Endothelial cell of umbilical vein (primary cell): Measurements from ENCODE around the gene TMEM43. TPM values are rescaled to one million over a fixed set of nuclear protein-coding genes. Genes with fewer than 3 reads are reported as not detected.

Experiments used
- BruUV-seq: library from RNA; stranded (reverse); fragments of 400-500 nt; replicated peaks from 2 replicates; lab custom pipeline; 2021; lab: Mats Ljungman, UMichigan
- CTCF ChIA-PET: fragments of 300-600, 350-600 bp; sonication (Branson Sonifier 250); formaldehyde crosslinking; loops from one replicate; lab custom pipeline; 2021; ENCODE audit warnings: antibody characterized with exemption, inconsistent platforms; lab: Charles Lee
- POLR2A ChIA-PET: fragments of 300-600, 350-600 bp; sonication (Branson Sonifier 250); formaldehyde crosslinking; loops from one replicate; lab custom pipeline; 2021; ENCODE audit warnings: antibody characterized with exemption, inconsistent platforms; lab: Charles Lee
- DNase-seq: peaks from one replicate; pipeline ENCODE4 v3.0.0-alpha.2; 2011; ENCODE audit warnings: low read depth, low spot score
- FAIRE-seq: peaks from 2 replicates; lab custom pipeline; 2011; peaks lifted over from hg19 to GRCh38; lab: Jason Lieb, UNC
- H2AFZ ChIP-seq: 2 replicates; pipeline ENCODE4 v1.6.0; 2012; ENCODE audit warnings: low read depth, low read length, control low read depth, inconsistent platforms
- H3K27ac ChIP-seq: 2 replicates; pipeline ENCODE4 v1.5.1; 2011; ENCODE audit warnings: low read depth, mild to moderate bottlenecking, control low read depth, low read length, moderate library complexity; ENCODE audit not compliant: insufficient read depth
- H3K27me3 ChIP-seq, 2 experiments: 2 replicates each; pipeline versions ENCODE4 v1.6.0 to v1.6.1; 2011; ENCODE audit warnings: low read length in 2 of 2, mixed read lengths in 1 of 2; ENCODE audit not compliant: control insufficient read depth in 2 of 2, insufficient read depth in 2 of 2
- H3K36me3 ChIP-seq, 2 experiments: 2 replicates in 1 of 2; 3 replicates in 1 of 2; pipeline ENCODE4 v1.5.1; 2011; ENCODE audit warnings: low read length in 2 of 2, mild to moderate bottlenecking in 1 of 2, moderate library complexity in 1 of 2; ENCODE audit not compliant: control insufficient read depth in 2 of 2, insufficient read depth in 2 of 2; ENCODE audit errors: extremely low read depth in 1 of 2
- H3K4me1 ChIP-seq: 3 replicates; pipeline ENCODE4 v1.5.1; 2011; ENCODE audit warnings: mild to moderate bottlenecking, low read length; ENCODE audit not compliant: control insufficient read depth, insufficient read depth; ENCODE audit errors: extremely low read depth
- H3K4me2 ChIP-seq: 2 replicates; pipeline ENCODE4 v1.6.1; 2011; ENCODE audit warnings: low read length, control low read depth, mixed read lengths; ENCODE audit not compliant: insufficient read depth
- H3K4me3 ChIP-seq, 3 experiments: fragments of 200-600 bp in 1 of 3; sonication (generic), shearing (Covaris generic) in 1 of 3; replicated peaks in 1 of 3; 2 replicates each; pipeline ENCODE4 v1.5.1; 2011 to 2016; ENCODE audit warnings: control low read depth in 3 of 3, low read length in 3 of 3, mild to moderate bottlenecking in 2 of 3, inconsistent platforms in 1 of 3, low read depth in 1 of 3, moderate library complexity in 1 of 3; ENCODE audit not compliant: insufficient read depth in 1 of 3
- H3K79me2 ChIP-seq: 2 replicates; pipeline ENCODE4 v1.6.0; 2012; ENCODE audit warnings: low read length, inconsistent platforms; ENCODE audit not compliant: control insufficient read depth, insufficient read depth
- H3K9ac ChIP-seq: replicated peaks from 2 replicates; pipeline ENCODE3; 2011; ENCODE audit warnings: low read length, control low read depth; ENCODE audit not compliant: insufficient read depth; ENCODE audit errors: extremely low read depth
- H3K9me1 ChIP-seq: replicated peaks from 3 replicates; pipeline ENCODE4 v1.6.0; 2011; ENCODE audit warnings: mild to moderate bottlenecking, low read length; ENCODE audit not compliant: control insufficient read depth, insufficient read depth; ENCODE audit errors: extremely low read depth
- H3K9me3 ChIP-seq: replicated peaks from 2 replicates; pipeline ENCODE4 v1.5.1; 2012; ENCODE audit warnings: low read length, inconsistent platforms; ENCODE audit not compliant: control insufficient read depth, insufficient read depth
- H4K20me1 ChIP-seq: replicated peaks from 2 replicates; pipeline ENCODE3; 2011; ENCODE audit warnings: mild to moderate bottlenecking, low read length; ENCODE audit not compliant: control insufficient read depth, insufficient read depth; ENCODE audit errors: extremely low read depth
- EZH2 ChIP-seq: IDR thresholded peaks from 2 replicates; pipeline ENCODE4 v1.6.1; 2012; ENCODE audit warnings: borderline replicate concordance, low read depth, mild to moderate bottlenecking, moderate library complexity, low read length, inconsistent platforms; ENCODE audit not compliant: severe bottlenecking
- FOS ChIP-seq: IDR thresholded peaks from 2 replicates; pipeline ENCODE4 v1.6.1; 2011; ENCODE audit warnings: mild to moderate bottlenecking, low read length, moderate library complexity, borderline replicate concordance; ENCODE audit not compliant: insufficient read depth
- GATA2 ChIP-seq: IDR thresholded peaks from 2 replicates; pipeline ENCODE4 v1.7.0; 2011; ENCODE audit warnings: low read depth, mild to moderate bottlenecking, moderate library complexity, mixed read lengths, low read length; ENCODE audit not compliant: insufficient read length, insufficient read depth
- JUN ChIP-seq: IDR thresholded peaks from 2 replicates; pipeline ENCODE4 v1.6.1; 2011; ENCODE audit warnings: borderline replicate concordance, low read depth; ENCODE audit not compliant: insufficient read length, insufficient read depth
- MYC ChIP-seq: IDR thresholded peaks from one replicate; pipeline ENCODE4 v1.6.1; 2011; ENCODE audit warnings: mild to moderate bottlenecking, low read depth, low read length
- POLR2A ChIP-seq: IDR thresholded peaks from 2 replicates; pipeline ENCODE4 v1.6.1; 2012; ENCODE audit warnings: low read depth, mild to moderate bottlenecking, control low read depth, low read length
- POLR2AphosphoS5 ChIP-seq: IDR thresholded peaks from 2 replicates; pipeline ENCODE4 v1.6.1; 2012; ENCODE audit warnings: low read depth, mild to moderate bottlenecking, control low read depth, low read length, moderate library complexity; ENCODE audit not compliant: insufficient read depth
- dilution Hi-C: fragments of 300-500 bp; cut with MboI; formaldehyde crosslinking; loops from one replicate; pipeline ENCODE4 v1.15.0; 2019; ENCODE audit warnings: low sequenced_read_pairs; ENCODE audit not compliant: extremely low pct_ligation_motif_present
- intact Hi-C: fragments of 100-400 bp; cut with micrococcal nuclease; formaldehyde crosslinking; loops from one replicate; pipeline ENCODE4 v1.10.0; 2022
- polyA plus RNA-seq, 4 experiments: library from polyadenylated mRNA; depleted of rRNA in 3 of 4; stranded (reverse) in 3 of 4; unstranded in 1 of 4; fragments of >200 nt; gene quantifications; 2 replicates each; pipeline versions ENCODE4 v1.2.1 to v1.2.3, GENCODE V29; 2011 to 2012; ENCODE audit warnings: missing spikeins in 1 of 4
- total RNA-seq: library from RNA; stranded (reverse); gene quantifications from 2 replicates; pipeline ENCODE4 v1.2.3, GENCODE V29; 2021
- TF ChIP-seq, protein P1 (sequence below), 2 donors: IDR thresholded peaks; 1 replicate in 1 of 2; 2 replicates in 1 of 2; pipeline ENCODE4 v1.5.1; 2011; ENCODE audit warnings: low read length in 2 of 2, mild to moderate bottlenecking in 2 of 2, moderate library complexity in 2 of 2, control low read depth in 1 of 2, inconsistent platforms in 1 of 2, low read depth in 1 of 2; ENCODE audit not compliant: insufficient read depth in 1 of 2; ENCODE audit errors: extremely low read depth in 1 of 2
- TF ChIP-seq, protein P2 (sequence below): IDR thresholded peaks from 2 replicates; pipeline ENCODE4 v1.6.1; 2011; ENCODE audit not compliant: insufficient read depth, insufficient read length

The TMEM43 gene
- total and polyA plus RNA-seq, 2 donors (not counting 3 experiments of a cell fraction or from before 2014, with no cell fraction given): 80.6 to 119 TPM

DNA sequence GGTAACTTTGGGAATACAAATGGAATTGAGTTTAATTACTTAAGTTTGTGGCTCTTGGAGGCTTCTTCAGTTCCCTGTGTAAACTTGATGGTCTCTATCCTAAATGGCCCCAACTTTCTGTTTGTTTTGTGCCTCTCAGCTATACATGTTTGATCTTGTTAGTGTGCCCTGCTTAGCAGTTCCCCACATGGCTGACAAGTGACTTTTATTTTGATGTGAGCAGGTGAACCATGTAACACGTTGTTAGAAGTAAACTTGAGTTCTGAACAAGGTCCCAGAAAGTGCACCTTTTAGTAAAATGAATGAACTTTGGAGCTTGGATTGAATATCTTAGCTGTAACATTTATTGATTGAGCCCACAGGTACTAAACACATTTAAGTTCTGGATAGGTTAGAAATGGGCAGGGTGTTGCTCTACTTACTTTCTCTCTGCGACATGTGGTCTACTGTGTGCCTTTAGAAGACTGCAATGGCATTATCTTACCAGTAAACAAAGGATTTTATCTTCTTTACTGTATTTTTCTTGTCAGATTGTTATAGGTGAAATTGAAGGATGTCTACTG lies 58.2 kb downstream of the TMEM43 start:
- peaks cover 3 to 11% of the 10 kb centered on the region in 2 experiments for H3K36me3 ChIP-seq
- TF ChIP-seq, protein P1, sequence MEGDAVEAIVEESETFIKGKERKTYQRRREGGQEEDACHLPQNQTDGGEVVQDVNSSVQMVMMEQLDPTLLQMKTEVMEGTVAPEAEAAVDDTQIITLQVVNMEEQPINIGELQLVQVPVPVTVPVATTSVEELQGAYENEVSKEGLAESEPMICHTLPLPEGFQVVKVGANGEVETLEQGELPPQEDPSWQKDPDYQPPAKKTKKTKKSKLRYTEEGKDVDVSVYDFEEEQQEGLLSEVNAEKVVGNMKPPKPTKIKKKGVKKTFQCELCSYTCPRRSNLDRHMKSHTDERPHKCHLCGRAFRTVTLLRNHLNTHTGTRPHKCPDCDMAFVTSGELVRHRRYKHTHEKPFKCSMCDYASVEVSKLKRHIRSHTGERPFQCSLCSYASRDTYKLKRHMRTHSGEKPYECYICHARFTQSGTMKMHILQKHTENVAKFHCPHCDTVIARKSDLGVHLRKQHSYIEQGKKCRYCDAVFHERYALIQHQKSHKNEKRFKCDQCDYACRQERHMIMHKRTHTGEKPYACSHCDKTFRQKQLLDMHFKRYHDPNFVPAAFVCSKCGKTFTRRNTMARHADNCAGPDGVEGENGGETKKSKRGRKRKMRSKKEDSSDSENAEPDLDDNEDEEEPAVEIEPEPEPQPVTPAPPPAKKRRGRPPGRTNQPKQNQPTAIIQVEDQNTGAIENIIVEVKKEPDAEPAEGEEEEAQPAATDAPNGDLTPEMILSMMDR (IDR thresholded peaks at IDR 0.05; ENCODE audit: extremely low read depth in 1 of 2, insufficient read depth in 1 of 2, low read depth in 1 of 2, low read length in 2 of 2): no peak
- TF ChIP-seq POLR2A (no peak), GATA2 (no peak), FOS (no peak), MYC (no peak), POLR2AphosphoS5 (no peak), JUN (no peak), EZH2 (no peak)
- TF ChIP-seq, protein P2, sequence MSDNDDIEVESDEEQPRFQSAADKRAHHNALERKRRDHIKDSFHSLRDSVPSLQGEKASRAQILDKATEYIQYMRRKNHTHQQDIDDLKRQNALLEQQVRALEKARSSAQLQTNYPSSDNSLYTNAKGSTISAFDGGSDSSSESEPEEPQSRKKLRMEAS: no peak
- H3K79me2 ChIP-seq: peaks cover 27% of the 10 kb centered on the region
- H3K27me3 ChIP-seq: no peaks in the 10 kb centered on the region
- no TSS peak for BruUV-seq
- CTCF ChIA-PET: interaction anchor here (2.4 kb wide), 1 partner anchor 20 kb away, joined by 11 read pairs; no protein-coding TSS in a partner anchor
- intact Hi-C loops (no loop called here), dilution Hi-C loops (no loop called here)
- H3K4me3 ChIP-seq: no peak overlapping the region
- no peak overlapping the region for H3K27ac ChIP-seq
- no peaks in the 10 kb centered on the region for H3K9me1 ChIP-seq
- POLR2A ChIA-PET: no interaction called here
- no peaks in the 10 kb centered on the region for H4K20me1 ChIP-seq
- FAIRE-seq (no peak), DNase-seq (no peak)
- no peak overlapping the region for H3K4me2 ChIP-seq
- no peak overlapping the region for H2AFZ ChIP-seq
- peaks cover 6% of the 10 kb centered on the region for H3K4me1 ChIP-seq
- no peaks in the 10 kb centered on the region for H3K9me3 ChIP-seq
- no peak overlapping the region for H3K9ac ChIP-seq
